ENCODE measurements around the gene RHOC.

DNA sequence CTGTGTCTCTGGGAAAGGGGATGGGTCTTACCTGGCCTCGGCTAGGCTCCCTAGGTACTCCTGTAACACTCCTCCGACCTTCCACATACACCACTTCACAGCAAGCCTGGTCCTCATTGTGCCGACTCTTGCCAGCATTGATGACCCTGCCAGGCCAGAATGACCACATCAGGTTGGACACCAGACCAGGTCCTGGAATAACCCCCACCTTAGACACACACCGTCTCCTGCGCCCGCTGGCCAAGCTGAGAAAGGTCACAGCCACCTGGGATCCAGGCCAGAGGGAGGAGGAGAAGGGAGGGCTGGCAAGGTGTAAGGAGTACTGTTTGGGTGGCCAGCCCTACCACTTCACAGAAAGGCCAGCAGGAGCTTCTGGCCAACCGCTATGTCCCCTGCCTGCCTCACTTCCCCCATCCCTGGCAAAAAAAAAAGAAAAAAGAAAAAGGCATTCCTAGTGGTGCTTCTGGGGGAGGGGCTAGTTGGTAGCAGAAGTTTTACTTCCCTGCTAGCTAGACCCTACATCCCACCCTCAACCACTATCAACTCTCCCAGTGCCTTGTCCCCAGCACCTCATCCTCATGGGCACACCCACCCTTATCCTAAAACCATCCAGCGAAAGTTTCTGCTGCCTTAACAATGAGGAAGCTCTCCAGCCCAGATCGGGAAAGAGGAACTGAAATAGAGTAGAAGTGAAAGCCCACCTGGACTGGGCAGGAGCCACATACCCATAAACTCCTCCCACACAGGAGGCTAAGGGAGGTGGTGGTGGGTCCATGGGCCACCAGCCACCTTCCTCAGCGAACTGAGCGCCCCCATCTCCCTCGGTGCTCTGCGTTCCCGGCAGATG, 6.8 kb upstream of the RHOC start:
- TF ChIP-seq, protein P1, sequence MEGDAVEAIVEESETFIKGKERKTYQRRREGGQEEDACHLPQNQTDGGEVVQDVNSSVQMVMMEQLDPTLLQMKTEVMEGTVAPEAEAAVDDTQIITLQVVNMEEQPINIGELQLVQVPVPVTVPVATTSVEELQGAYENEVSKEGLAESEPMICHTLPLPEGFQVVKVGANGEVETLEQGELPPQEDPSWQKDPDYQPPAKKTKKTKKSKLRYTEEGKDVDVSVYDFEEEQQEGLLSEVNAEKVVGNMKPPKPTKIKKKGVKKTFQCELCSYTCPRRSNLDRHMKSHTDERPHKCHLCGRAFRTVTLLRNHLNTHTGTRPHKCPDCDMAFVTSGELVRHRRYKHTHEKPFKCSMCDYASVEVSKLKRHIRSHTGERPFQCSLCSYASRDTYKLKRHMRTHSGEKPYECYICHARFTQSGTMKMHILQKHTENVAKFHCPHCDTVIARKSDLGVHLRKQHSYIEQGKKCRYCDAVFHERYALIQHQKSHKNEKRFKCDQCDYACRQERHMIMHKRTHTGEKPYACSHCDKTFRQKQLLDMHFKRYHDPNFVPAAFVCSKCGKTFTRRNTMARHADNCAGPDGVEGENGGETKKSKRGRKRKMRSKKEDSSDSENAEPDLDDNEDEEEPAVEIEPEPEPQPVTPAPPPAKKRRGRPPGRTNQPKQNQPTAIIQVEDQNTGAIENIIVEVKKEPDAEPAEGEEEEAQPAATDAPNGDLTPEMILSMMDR (IDR thresholded peaks at IDR 0.05) = no peak
- TF ChIP-seq POLR2A (IDR thresholded peaks at IDR 0.05) = no peak
